Spleen (tissue), 7 donors: ENCODE measurements around the gene TACSTD2.

Experiments used
- CTCF ChIP-seq, 11 experiments: fragments of 200-600 bp in 7 of 11; fragments of 450-650 bp in 4 of 11; sonication (generic) in 4 of 11; IDR thresholded peaks in 8 of 11; conservative IDR thresholded peaks in 3 of 11; 1 replicate in 7 of 11; 2 replicates in 4 of 11; pipeline versions ENCODE4 v1.4.0 to v1.8.0; 2016 to 2021; ENCODE audit warnings: antibody characterized with exemption in 11 of 11, inconsistent platforms in 4 of 11, mild to moderate bottlenecking in 1 of 11
- POLR2AphosphoS5 ChIP-seq, 3 donors: sonication (generic); formaldehyde crosslinking; IDR thresholded peaks; one replicate each; pipeline ENCODE4 v1.5.1; 2017; ENCODE audit warnings: antibody characterized with exemption in 3 of 3
- donor health status: DM: no; HTN: no; CAD: no; lungs with moderate emphysema.
- donor health status: DM: no; HTN: no; CAD: no.
- donor health status: DM: no; HTN: no; CAD: no.

GRCh38 chr1:58573138-58573537 is 3.9 kb downstream of the TACSTD2 start:
- TF ChIP-seq CTCF (IDR thresholded peaks at IDR 0.05 in 8 of 11, conservative IDR thresholded peaks at IDR 0.05 in 3 of 11) (no peak), POLR2AphosphoS5 (IDR thresholded peaks at IDR 0.05) (no peak)
